Right lobe of liver (tissue), 6 donors: Measurements from ENCODE around the gene URAD. TPM values are rescaled to one million over a fixed set of nuclear protein-coding genes. Genes with fewer than 3 reads are reported as not detected.

Experiments
- ATAC-seq, 4 donors: fragments of 200-7000 bp; cut with Tn5 transposase; one replicate each; pipeline ENCODE4 v1.9.1; 2020; ENCODE audit warnings: mild to moderate bottlenecking in 4 of 4, moderate library complexity in 4 of 4
- DNase-seq, 3 donors: peaks; one replicate each; pipeline ENCODE4 v3.0.0-alpha.2; 2020
- H3K27ac ChIP-seq, 3 donors: fragments of 200-600 bp; one replicate each; pipeline ENCODE4 v1.8.0; 2022
- H3K27me3 ChIP-seq, 2 donors: fragments of 200-600 bp; one replicate each; pipeline ENCODE4 v1.8.0; 2022
- H3K36me3 ChIP-seq, 4 donors: fragments of 200-600 bp; sonication (generic) in 1 of 4; one replicate each; pipeline versions ENCODE4 v1.5.1 to v1.8.0; 2017 to 2022; ENCODE audit warnings: control low read depth in 1 of 4
- H3K4me1 ChIP-seq, 4 donors: fragments of 200-600 bp; sonication (generic) in 1 of 4; one replicate each; pipeline versions ENCODE4 v1.5.1 to v1.8.0; 2017 to 2022; ENCODE audit warnings: control low read depth in 1 of 4
- H3K4me3 ChIP-seq, 3 donors: fragments of 200-600 bp; one replicate each; pipeline ENCODE4 v1.8.0; 2022
- H3K9me3 ChIP-seq, 4 donors: fragments of 200-600 bp; sonication (generic) in 1 of 4; one replicate each; pipeline versions ENCODE4 v1.5.1 to v1.8.0; 2017 to 2022; ENCODE audit warnings: control low read depth in 1 of 4
- POLR2A ChIP-seq: fragments of 450-650 bp; IDR thresholded peaks from one replicate; pipeline ENCODE4 v1.6.1; 2017; ENCODE audit warnings: antibody characterized with exemption, mild to moderate bottlenecking
- WGBS: methylation state at CpG from one replicate; pipeline ENCODE4 v1.1.6; 2018; ENCODE audit warnings: low coverage, low lambda C conversion rate; ENCODE audit not compliant: insufficient coverage; ENCODE audit errors: missing lambda C conversion rate; 5-methylcytosine and 5-hydroxymethylcytosine counted together
- intact Hi-C, 2 donors: fragments of 100-400 bp; cut with DNase I; formaldehyde crosslinking; loops; one replicate each; pipeline versions ENCODE4 v1.11.2 to v1.14.1; 2022
- total RNA-seq, 6 experiments: library from RNA; depleted of rRNA in 2 of 6; stranded (reverse); fragments of >200 nt in 2 of 6; fragmentation: NEBNext Ultra II Directional in 3 of 6; extraction: Animal tissue kit (Norgen Biotek cat#: 25700) in 3 of 6; gene quantifications; one replicate each; pipeline versions ENCODE4 v1.1.0 to v1.2.4, GENCODE V29; 2016 to 2023
- TF ChIP-seq, protein P1 (sequence below), 4 donors: fragments of 200-600 bp in 3 of 4; fragments of 450-650 bp in 1 of 4; IDR thresholded peaks; one replicate each; pipeline versions ENCODE4 v1.5.1 to v1.8.0; 2016 to 2022; ENCODE audit warnings: antibody characterized with exemption in 4 of 4, mild to moderate bottlenecking in 2 of 4
- donor health status: DM: no; HTN: yes; CAD: no.
- donor health status: DM: no; HTN: no; CAD: no.
- donor health status: DM: no; HTN: no; CAD: no.
- donor health status: DM: no; HTN: yes; CAD: no.
- donor health status: DM: no; HTN: yes; CAD: no.

URAD gene
- total RNA-seq, 6 experiments from 2014 or later, result not detected

DNA sequence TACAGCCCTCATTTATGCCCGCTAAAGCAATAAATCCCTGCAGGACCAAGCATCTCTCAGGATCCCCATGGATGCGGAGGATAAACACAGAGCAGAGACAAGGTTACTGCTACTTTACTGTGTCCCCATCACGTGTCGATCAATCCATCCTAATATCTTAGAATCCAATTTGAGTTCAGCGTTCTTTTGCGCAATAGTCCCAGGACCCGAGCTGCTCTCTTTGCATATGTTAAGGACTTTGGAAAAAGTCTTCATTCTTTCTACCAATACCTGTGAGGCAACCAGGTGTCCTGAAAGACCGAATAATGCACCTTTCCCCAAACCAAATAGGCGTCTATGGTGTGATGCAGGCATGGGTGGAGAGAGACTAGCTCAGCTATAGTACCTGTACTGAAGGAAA lies 38.0 kb upstream of the URAD start:
- TF ChIP-seq POLR2A, result no peak
- TF ChIP-seq, protein P1, sequence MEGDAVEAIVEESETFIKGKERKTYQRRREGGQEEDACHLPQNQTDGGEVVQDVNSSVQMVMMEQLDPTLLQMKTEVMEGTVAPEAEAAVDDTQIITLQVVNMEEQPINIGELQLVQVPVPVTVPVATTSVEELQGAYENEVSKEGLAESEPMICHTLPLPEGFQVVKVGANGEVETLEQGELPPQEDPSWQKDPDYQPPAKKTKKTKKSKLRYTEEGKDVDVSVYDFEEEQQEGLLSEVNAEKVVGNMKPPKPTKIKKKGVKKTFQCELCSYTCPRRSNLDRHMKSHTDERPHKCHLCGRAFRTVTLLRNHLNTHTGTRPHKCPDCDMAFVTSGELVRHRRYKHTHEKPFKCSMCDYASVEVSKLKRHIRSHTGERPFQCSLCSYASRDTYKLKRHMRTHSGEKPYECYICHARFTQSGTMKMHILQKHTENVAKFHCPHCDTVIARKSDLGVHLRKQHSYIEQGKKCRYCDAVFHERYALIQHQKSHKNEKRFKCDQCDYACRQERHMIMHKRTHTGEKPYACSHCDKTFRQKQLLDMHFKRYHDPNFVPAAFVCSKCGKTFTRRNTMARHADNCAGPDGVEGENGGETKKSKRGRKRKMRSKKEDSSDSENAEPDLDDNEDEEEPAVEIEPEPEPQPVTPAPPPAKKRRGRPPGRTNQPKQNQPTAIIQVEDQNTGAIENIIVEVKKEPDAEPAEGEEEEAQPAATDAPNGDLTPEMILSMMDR (IDR thresholded peaks at IDR 0.05), result no peak
- WGBS, result 16% methylated on average over 2 of the region's 9 CpGs
- Histone ChIP-seq H3K9me3 (no peaks in the 10 kb centered on the region), H3K36me3 (no peaks in the 10 kb centered on the region), H3K4me1 (peaks cover 0 to 8% (median 0%) of the 10 kb centered on the region in 4 donors), H3K27ac (no peak overlapping the region), H3K27me3 (no peaks in the 10 kb centered on the region), H3K4me3 (no peak overlapping the region)
- DNase-seq (no peak), ATAC-seq (no peak)
- intact Hi-C loops, result no loop called here

DNA sequence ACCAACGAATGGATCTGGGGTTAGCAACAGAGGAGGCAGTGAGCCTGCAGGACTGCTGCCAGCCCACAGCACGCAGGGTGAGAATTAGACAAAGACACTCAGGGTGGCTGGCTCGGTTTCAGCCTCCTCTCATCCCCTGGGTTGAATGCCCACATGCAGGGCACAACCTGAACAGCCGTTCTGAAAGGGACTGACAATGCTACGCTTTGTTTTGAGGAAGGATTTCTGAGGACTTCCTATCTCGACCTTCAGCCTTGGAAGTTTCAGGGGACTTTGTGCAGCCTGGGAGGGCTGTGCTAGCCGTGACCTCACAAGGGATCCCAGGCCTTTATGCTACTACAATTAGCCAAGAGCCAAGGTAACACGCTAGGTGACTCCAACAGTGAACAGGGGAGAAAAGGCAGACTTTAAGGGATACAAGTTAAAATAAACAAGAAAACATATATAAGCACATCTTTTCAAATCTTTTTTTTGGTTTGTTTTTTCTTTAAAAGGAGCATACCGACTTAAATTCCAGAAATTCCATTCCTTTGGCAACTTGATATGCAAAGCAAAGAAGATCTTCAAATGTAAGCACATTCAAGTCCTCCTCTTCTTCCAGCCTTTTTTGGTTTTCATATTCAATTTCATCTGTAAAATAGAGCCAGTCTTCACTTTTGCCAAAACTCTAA lies 34.5 kb upstream of the URAD start:
- no peak for DNase-seq
- 56% methylated on average over 4 of the region's 9 CpGs for WGBS
- intact Hi-C loops, result no loop called here
- Histone ChIP-seq H3K27me3 (no peaks in the 10 kb centered on the region), H3K4me1 (peaks cover 0 to 8% (median 0%) of the 10 kb centered on the region in 4 donors), H3K27ac (no peak overlapping the region), H3K4me3 (no peak overlapping the region), H3K9me3 (no peaks in the 10 kb centered on the region), H3K36me3 (no peaks in the 10 kb centered on the region)
- peak in 1 of 4 donors; percentile 17 for ATAC-seq
- TF ChIP-seq POLR2A, result no peak
- TF ChIP-seq, protein P1 (IDR thresholded peaks at IDR 0.05), result no peak

DNA sequence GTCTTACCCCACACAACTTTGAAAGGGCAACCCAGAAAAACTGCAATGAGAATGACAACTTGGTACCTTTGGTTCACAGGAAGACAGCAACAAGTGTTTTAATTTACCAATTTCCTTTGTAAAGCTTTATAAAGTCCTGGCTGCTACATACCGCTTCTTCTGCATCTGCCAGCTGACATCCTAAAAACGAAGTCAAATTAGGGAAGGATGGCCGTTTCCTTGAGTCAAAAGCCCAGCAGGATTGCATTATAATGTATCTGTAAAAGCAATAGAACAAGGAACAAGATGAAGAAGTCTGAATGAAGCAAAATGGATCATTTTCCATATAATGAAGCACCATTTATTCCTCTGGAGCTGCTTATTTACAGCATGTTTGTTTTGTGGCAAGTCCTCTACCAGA lies 25.8 kb upstream of the URAD start:
- no peaks in the 10 kb centered on the region for H3K36me3 ChIP-seq
- no peaks in the 10 kb centered on the region for H3K9me3 ChIP-seq
- H3K27ac ChIP-seq, result no peak overlapping the region
- no peaks in the 10 kb centered on the region for H3K27me3 ChIP-seq
- ATAC-seq, result no peak
- 43% methylated on average over 3 of the region's 3 CpGs for WGBS
- intact Hi-C loops, result no loop called here
- H3K4me1 ChIP-seq, result no peaks in the 10 kb centered on the region
- TF ChIP-seq, protein P1 (IDR thresholded peaks at IDR 0.05), result no peak
- no peak for TF ChIP-seq POLR2A
- no peak for DNase-seq
- H3K4me3 ChIP-seq, result no peak overlapping the region

DNA sequence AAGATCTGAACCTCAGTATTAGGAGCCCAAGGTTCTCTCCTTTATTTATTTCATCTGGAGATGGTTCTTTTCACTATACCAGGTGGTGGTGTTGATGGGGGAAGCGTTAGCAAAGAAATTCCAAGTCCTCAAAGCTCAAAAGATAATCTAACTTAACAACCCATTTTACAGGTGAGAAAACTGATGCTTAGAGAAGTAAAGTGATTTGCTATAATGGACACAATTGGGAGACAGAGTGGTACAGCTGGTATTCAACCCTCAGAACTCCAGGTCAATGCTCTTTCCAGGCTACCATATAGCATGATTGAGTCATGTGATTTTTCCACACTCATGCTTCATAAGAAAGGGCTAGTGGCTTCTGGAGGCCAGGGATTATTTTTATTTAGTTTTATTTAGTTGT lies 25.0 kb upstream of the URAD start:
- TF ChIP-seq, protein P1 (IDR thresholded peaks at IDR 0.05), result no peak
- TF ChIP-seq POLR2A, result no peak
- ATAC-seq (no peak), DNase-seq (no peak)
- no peak overlapping the region for H3K4me3 ChIP-seq
- intact Hi-C loops, result no loop called here
- H3K27ac ChIP-seq, result no peak overlapping the region
- H3K27me3 ChIP-seq, result no peaks in the 10 kb centered on the region
- no peaks in the 10 kb centered on the region for H3K4me1 ChIP-seq
- no peaks in the 10 kb centered on the region for H3K9me3 ChIP-seq
- H3K36me3 ChIP-seq, result no peaks in the 10 kb centered on the region
- 88% methylated on average over 1 of the region's 1 CpG for WGBS

DNA sequence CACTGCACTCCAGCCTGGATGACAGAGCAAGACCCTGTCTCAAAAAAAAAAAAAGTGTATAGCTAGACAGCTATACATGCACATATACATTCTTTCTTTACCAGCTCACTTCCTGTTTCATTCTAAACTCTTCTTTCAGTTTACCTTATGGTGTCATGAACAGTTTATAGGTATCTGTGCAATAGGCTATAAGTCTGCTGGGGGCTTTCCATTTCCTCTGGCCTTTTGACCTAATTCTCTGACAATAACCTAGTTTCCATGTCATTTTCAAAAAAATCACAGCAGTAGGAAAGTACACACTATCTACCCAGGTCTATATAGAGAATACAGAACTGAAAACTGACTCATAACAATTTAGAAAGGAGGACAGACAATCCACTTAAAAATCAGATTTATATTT lies 24.4 kb upstream of the URAD start:
- ATAC-seq (no peak), DNase-seq (no peak)
- Histone ChIP-seq H3K27ac (no peak overlapping the region), H3K27me3 (no peaks in the 10 kb centered on the region), H3K4me3 (no peak overlapping the region), H3K36me3 (no peaks in the 10 kb centered on the region), H3K4me1 (no peaks in the 10 kb centered on the region), H3K9me3 (no peaks in the 10 kb centered on the region)
- TF ChIP-seq POLR2A, result no peak
- TF ChIP-seq, protein P1 (IDR thresholded peaks at IDR 0.05), result no peak
- intact Hi-C loops, result no loop called here
